Globus pallidus (tissue), 1 donor: Measurements from ENCODE around the gene BEND6.
A peak's percentile ranks its signal among the peaks of the same experiment; 100 is the strongest.
"Not testable (repeated sequence)": the region's sequence is repeated elsewhere in the genome, so short reads cannot be mapped to it uniquely, and the experiment has no call there.

ENCODE experiments used
- DNase-seq: peaks from one replicate; pipeline ENCODE4 v3.0.0-alpha.2; 2015; ENCODE audit warnings: low spot score

BEND6 gene

GRCh38 chr6:57033228-57033627, 78.3 kb downstream of the BEND6 start:
- no peak for DNase-seq

- DNase-seq = no peak
Observed at GRCh38 chr6:57035549-57035948, 80.6 kb downstream of the BEND6 start.

- no peak for DNase-seq
Observed at GRCh38 chr6:57038906-57039305, 84.0 kb downstream of the BEND6 start.

GRCh38 chr6:57040011-57040410, 85.1 kb downstream of the BEND6 start:
- DNase-seq = no peak

GRCh38 chr6:57044061-57044460, 89.2 kb downstream of the BEND6 start:
- DNase-seq = not testable (repeated sequence)

- DNase-seq = no peak
Observed at GRCh38 chr6:57044568-57044967, 89.7 kb downstream of the BEND6 start.

GRCh38 chr6:57046332-57047256, 91.7 kb downstream of the BEND6 start, which contains the start of gene KIAA1586:
Gene KIAA1586 (plus strand): TSS chr6:57046693. CDS start chr6:57046756, 63 bp downstream.
- DNase-seq = peak; percentile 94

- DNase-seq = not testable (repeated sequence)
Observed at GRCh38 chr6:57047257-57047585, 92.3 kb downstream of the BEND6 start.

- not testable (repeated sequence) for DNase-seq
Observed at GRCh38 chr6:57047859-57048258, 93.0 kb downstream of the BEND6 start.

- DNase-seq = no peak
Observed at GRCh38 chr6:57048577-57048976, 93.7 kb downstream of the BEND6 start.

GRCh38 chr6:57063847-57064246, 108.9 kb downstream of the BEND6 start:
- DNase-seq = no peak

- no peak for DNase-seq
Observed at GRCh38 chr6:57064809-57065208, 109.9 kb downstream of the BEND6 start.

- DNase-seq = no peak
Observed at GRCh38 chr6:57068061-57068460, 113.2 kb downstream of the BEND6 start.

GRCh38 chr6:57069228-57069627, 114.3 kb downstream of the BEND6 start:
- DNase-seq = no peak

- no peak for DNase-seq
Observed at GRCh38 chr6:57069920-57070331, 115.0 kb downstream of the BEND6 start.

GRCh38 chr6:57072108-57072507, 117.2 kb downstream of the BEND6 start:
- no peak for DNase-seq

- DNase-seq = no peak
Observed at GRCh38 chr6:57074383-57074782, 119.5 kb downstream of the BEND6 start.

- DNase-seq = no peak
Observed at GRCh38 chr6:57075092-57075491, 120.2 kb downstream of the BEND6 start.
